Mesenchymal stem cell (in vitro differentiated cells and primary cell): ENCODE data around the gene HECTD4.
"Not testable (repeated sequence)": the region's sequence is repeated elsewhere in the genome, so short reads cannot be mapped to it uniquely, and the experiment has no call there.

Experiments
- DNase-seq: peaks from one replicate; pipeline ENCODE4 v3.0.0-alpha.2; 2013
- H2AFZ ChIP-seq: one replicate; pipeline ENCODE4 v1.6.1; 2013; ENCODE audit warnings: low read depth, mild to moderate bottlenecking, control low read depth, inconsistent platforms, low read length, moderate library complexity
- H2AK5ac ChIP-seq: 2 replicates; pipeline ENCODE4 v1.6.1; 2013; ENCODE audit warnings: low read length, moderate library complexity, mild to moderate bottlenecking, inconsistent platforms; ENCODE audit not compliant: severe bottlenecking
- H2BK120ac ChIP-seq: one replicate; pipeline ENCODE4 v1.6.1; 2013; ENCODE audit warnings: low read depth, mild to moderate bottlenecking, inconsistent platforms, low read length, moderate library complexity
- H2BK12ac ChIP-seq, 2 experiments: one replicate each; pipeline ENCODE4 v1.6.1; 2013; ENCODE audit warnings: inconsistent platforms in 2 of 2, low read length in 2 of 2, mild to moderate bottlenecking in 2 of 2, moderate library complexity in 2 of 2, control low read depth in 1 of 2
- H2BK15ac ChIP-seq: one replicate; pipeline ENCODE4 v1.6.1; 2013; ENCODE audit warnings: mild to moderate bottlenecking, low read depth, inconsistent platforms; ENCODE audit not compliant: poor library complexity, severe bottlenecking
- H2BK5ac ChIP-seq: 2 replicates; pipeline ENCODE4 v1.6.1; 2013; ENCODE audit warnings: low read depth, mild to moderate bottlenecking, low read length, control low read depth, inconsistent platforms; ENCODE audit not compliant: poor library complexity, severe bottlenecking
- H3K14ac ChIP-seq, 2 experiments: one replicate each; pipeline ENCODE4 v1.6.1; 2013; ENCODE audit warnings: inconsistent platforms in 2 of 2, low read length in 2 of 2, control low read depth in 1 of 2, mild to moderate bottlenecking in 1 of 2, moderate library complexity in 1 of 2
- H3K18ac ChIP-seq, 2 experiments: one replicate each; pipeline ENCODE4 v1.6.1; 2013; ENCODE audit warnings: inconsistent platforms in 2 of 2, low read length in 2 of 2, control low read depth in 1 of 2, low read depth in 1 of 2, mild to moderate bottlenecking in 1 of 2
- H3K23ac ChIP-seq, 2 experiments: one replicate each; pipeline ENCODE4 v1.6.1; 2013; ENCODE audit warnings: inconsistent platforms in 2 of 2, low read length in 2 of 2, mild to moderate bottlenecking in 2 of 2, moderate library complexity in 2 of 2, control low read depth in 1 of 2
- H3K27ac ChIP-seq: 2 replicates; pipeline ENCODE4 v1.5.1; 2013; ENCODE audit warnings: mild to moderate bottlenecking, moderate library complexity, low read length, control low read depth, inconsistent platforms; ENCODE audit not compliant: poor library complexity, severe bottlenecking
- H3K27me3 ChIP-seq, 2 experiments: 2 replicates each; pipeline versions ENCODE4 v1.6.1 to v1.7.0; 2013; ENCODE audit warnings: low read length in 2 of 2, mild to moderate bottlenecking in 2 of 2, moderate library complexity in 2 of 2, control low read depth in 1 of 2, inconsistent platforms in 1 of 2; ENCODE audit not compliant: control insufficient read depth in 1 of 2, insufficient read depth in 1 of 2
- H3K36me3 ChIP-seq, 2 experiments: 2 replicates each; pipeline versions ENCODE4 v1.6.1 to v1.7.0; 2013; ENCODE audit warnings: low read length in 2 of 2, control low read depth in 1 of 2, inconsistent platforms in 1 of 2, low read depth in 1 of 2, mild to moderate bottlenecking in 1 of 2; ENCODE audit not compliant: insufficient read depth in 2 of 2, control insufficient read depth in 1 of 2
- H3K4ac ChIP-seq, 2 experiments: one replicate each; pipeline ENCODE4 v1.6.1; 2013; ENCODE audit warnings: inconsistent platforms in 2 of 2, low read length in 2 of 2, mild to moderate bottlenecking in 2 of 2, moderate library complexity in 2 of 2, control low read depth in 1 of 2, low read depth in 1 of 2
- H3K4me1 ChIP-seq: 2 replicates; pipeline ENCODE4 v1.6.1; 2013; ENCODE audit warnings: low read depth, low read length, control low read depth; ENCODE audit not compliant: control insufficient read depth, insufficient read depth
- H3K4me2 ChIP-seq: 2 replicates; pipeline ENCODE4 v1.6.1; 2013; ENCODE audit warnings: low read length, mild to moderate bottlenecking, inconsistent platforms; ENCODE audit not compliant: poor library complexity, severe bottlenecking
- H3K4me3 ChIP-seq, 2 experiments: 2 replicates each; pipeline versions ENCODE4 v1.5.1 to v1.7.0; 2013; ENCODE audit warnings: low read length in 2 of 2, mild to moderate bottlenecking in 2 of 2, control low read depth in 1 of 2, low read depth in 1 of 2; ENCODE audit not compliant: insufficient read depth in 1 of 2
- H3K79me1 ChIP-seq: replicated peaks from 2 replicates; pipeline ENCODE4 v1.6.1; 2013; ENCODE audit warnings: mild to moderate bottlenecking, control low read depth, low read length, inconsistent platforms; ENCODE audit not compliant: poor library complexity, severe bottlenecking
- H3K9ac ChIP-seq: 2 replicates; pipeline ENCODE4 v1.7.0; 2013; ENCODE audit warnings: mild to moderate bottlenecking, low read length, moderate library complexity
- H3K9me3 ChIP-seq: 2 replicates; pipeline ENCODE4 v1.7.0; 2013; ENCODE audit warnings: mild to moderate bottlenecking, low read length; ENCODE audit not compliant: control insufficient read depth
- H4K8ac ChIP-seq: one replicate; pipeline ENCODE4 v1.6.1; 2013; ENCODE audit warnings: inconsistent platforms, mild to moderate bottlenecking, low read length, moderate library complexity
- H4K91ac ChIP-seq: one replicate; pipeline ENCODE4 v1.6.1; 2013; ENCODE audit warnings: mild to moderate bottlenecking, low read length, inconsistent platforms
- WGBS: methylation state at CpG from one replicate; pipeline ENCODE4 v1.1.7; 2013; ENCODE audit warnings: mixed read lengths; 5-methylcytosine and 5-hydroxymethylcytosine counted together

The HECTD4 gene

GRCh38 chr12:112418273-112418607 is 36.0 kb upstream of the HECTD4 start:
- 19% methylated on average over 12 of the region's 18 CpGs for WGBS
- H3K4me3 ChIP-seq: peak overlapping the region; percentile 98 to 99

GRCh38 chr12:112415457-112415856 is 33.2 kb upstream of the HECTD4 start:
- not testable (repeated sequence) for H3K4ac ChIP-seq, H3K4me3 ChIP-seq, H2BK15ac ChIP-seq, H3K27me3 ChIP-seq, H3K4me2 ChIP-seq, DNase-seq, H2BK12ac ChIP-seq, H3K27ac ChIP-seq, H2AK5ac ChIP-seq, H3K9ac ChIP-seq, H3K23ac ChIP-seq, H4K91ac ChIP-seq, H3K14ac ChIP-seq, H3K36me3 ChIP-seq, H3K18ac ChIP-seq, H2BK5ac ChIP-seq, H3K9me3 ChIP-seq, H3K4me1 ChIP-seq, H2AFZ ChIP-seq, H4K8ac ChIP-seq, H2BK120ac ChIP-seq
- peaks cover 10% of the 10 kb centered on the region for H3K79me1 ChIP-seq
- 80% methylated on average over 3 of the region's 4 CpGs for WGBS

More at GRCh38 chr12:112418273-112418607, 36.0 kb upstream of the HECTD4 start:
- Histone ChIP-seq H2BK5ac (no peak overlapping the region), H3K18ac (peak overlapping the region; percentile 90 to 99), H2AK5ac (no peak overlapping the region), H3K4ac (peak overlapping the region in 1 of 2 experiments; percentile 92), H2BK120ac (no peak overlapping the region), H3K27ac (peak overlapping the region; percentile 91), H3K23ac (no peak overlapping the region), H2BK15ac (no peak overlapping the region), H3K4me1 (peaks cover 11% of the 10 kb centered on the region), H3K27me3 (no peaks in the 10 kb centered on the region), H4K91ac (no peak overlapping the region), H3K4me2 (peak overlapping the region; percentile 96), H3K14ac (no peak overlapping the region), H4K8ac (peak overlapping the region; percentile 95), H2BK12ac (no peak overlapping the region), H3K79me1 (peaks cover 10% of the 10 kb centered on the region), H3K9ac (peak overlapping the region; percentile 95), H3K9me3 (no peaks in the 10 kb centered on the region), H3K36me3 (no peaks in the 10 kb centered on the region), H2AFZ (peak overlapping the region; percentile 88)
- no peak for DNase-seq

- Histone ChIP-seq H4K8ac (no peak overlapping the region), H2BK12ac (no peak overlapping the region), H3K27me3 (no peaks in the 10 kb centered on the region), H4K91ac (no peak overlapping the region), H2BK15ac (no peak overlapping the region), H3K4me2 (no peak overlapping the region), H3K18ac (no peak overlapping the region), H3K4me1 (peaks cover 8% of the 10 kb centered on the region), H2AFZ (no peak overlapping the region), H3K9me3 (no peaks in the 10 kb centered on the region), H3K14ac (no peak overlapping the region), H3K23ac (no peak overlapping the region), H3K27ac (no peak overlapping the region), H2BK120ac (no peak overlapping the region), H3K36me3 (no peaks in the 10 kb centered on the region), H2AK5ac (no peak overlapping the region), H3K9ac (no peak overlapping the region), H3K79me1 (peaks cover 10% of the 10 kb centered on the region), H2BK5ac (no peak overlapping the region), H3K4ac (no peak overlapping the region), H3K4me3 (no peak overlapping the region)
- DNase-seq: no peak
- 84% methylated on average over 2 of the region's 2 CpGs for WGBS
These were observed 31.8 kb upstream of the HECTD4 start for GRCh38 chr12:112413855-112414625.

- Histone ChIP-seq H3K14ac (no peak overlapping the region), H3K4me3 (peak overlapping the region in 1 of 2 experiments; percentile 83), H2BK12ac (no peak overlapping the region), H3K79me1 (no peaks in the 10 kb centered on the region), H4K8ac (peak overlapping the region; percentile 85), H2AFZ (no peak overlapping the region), H3K27me3 (no peaks in the 10 kb centered on the region), H2BK15ac (no peak overlapping the region), H2AK5ac (peak overlapping the region; percentile 67), H3K23ac (no peak overlapping the region), H3K4ac (no peak overlapping the region), H3K9me3 (no peaks in the 10 kb centered on the region), H3K18ac (no peak overlapping the region), H3K9ac (peak overlapping the region; percentile 96), H4K91ac (no peak overlapping the region), H3K36me3 (peaks cover 7 to 34% of the 10 kb centered on the region in 2 experiments), H2BK5ac (no peak overlapping the region), H3K4me2 (no peak overlapping the region), H2BK120ac (no peak overlapping the region), H3K27ac (no peak overlapping the region), H3K4me1 (peaks cover 3% of the 10 kb centered on the region)
- DNase-seq: no peak
- 97% methylated on average over 8 of the region's 14 CpGs for WGBS
These were observed 27.6 kb upstream of the HECTD4 start for GRCh38 chr12:112409906-112410244.
